GM18507 (cell line): ENCODE results near the gene BTG2.

Source experiments
- DNase-seq: peaks from one replicate; pipeline ENCODE4 v3.0.0; 2011; ENCODE audit warnings: low read depth; ENCODE audit not compliant: insufficient read length; ENCODE audit errors: extremely low spot score
- FAIRE-seq: peaks from 2 replicates; lab custom pipeline; 2011; peaks lifted over from hg19 to GRCh38; lab: Jason Lieb, UNC

The BTG2 gene

DNA sequence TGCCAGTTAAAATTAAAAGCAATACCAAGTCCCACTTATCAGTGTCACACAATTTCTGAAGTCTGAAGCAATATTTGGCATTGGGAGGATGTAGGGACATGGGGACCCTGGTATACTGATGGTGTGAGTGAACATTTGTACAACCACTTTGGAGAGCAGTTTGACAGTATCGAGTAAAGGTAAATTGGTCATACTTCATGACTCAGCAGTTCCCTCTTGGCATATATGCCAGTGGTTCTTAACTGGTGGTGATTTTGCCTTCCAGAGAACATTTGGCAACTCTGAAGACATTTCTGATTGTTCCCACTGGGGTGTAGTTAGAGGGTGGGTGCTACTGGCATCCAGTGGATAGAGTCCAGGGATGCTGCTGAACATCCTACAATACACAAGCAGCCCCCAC lies 25.9 kb downstream of the BTG2 start:
- FAIRE-seq, result no peak
- no peak for DNase-seq

DNA sequence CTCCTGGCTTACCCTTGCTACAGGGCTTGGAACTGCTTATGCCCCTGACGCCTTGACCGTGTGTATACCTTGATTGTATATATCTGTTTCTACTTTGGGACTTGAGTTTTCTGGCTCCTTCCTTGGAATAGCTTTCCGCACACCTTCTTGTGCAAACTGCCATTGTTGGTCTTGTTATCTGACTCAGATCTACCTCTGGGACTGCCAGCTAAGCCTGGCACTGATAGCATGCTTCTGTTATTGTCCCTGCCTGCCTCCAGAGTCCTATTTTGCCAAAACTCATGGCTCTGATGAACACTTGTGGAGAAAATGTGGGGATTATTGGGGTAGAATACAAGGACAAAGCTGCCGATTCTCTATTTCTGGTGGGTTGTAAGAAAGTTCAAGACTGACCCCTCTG lies 30.2 kb downstream of the BTG2 start:
- DNase-seq, result no peak
- FAIRE-seq, result no peak

DNA sequence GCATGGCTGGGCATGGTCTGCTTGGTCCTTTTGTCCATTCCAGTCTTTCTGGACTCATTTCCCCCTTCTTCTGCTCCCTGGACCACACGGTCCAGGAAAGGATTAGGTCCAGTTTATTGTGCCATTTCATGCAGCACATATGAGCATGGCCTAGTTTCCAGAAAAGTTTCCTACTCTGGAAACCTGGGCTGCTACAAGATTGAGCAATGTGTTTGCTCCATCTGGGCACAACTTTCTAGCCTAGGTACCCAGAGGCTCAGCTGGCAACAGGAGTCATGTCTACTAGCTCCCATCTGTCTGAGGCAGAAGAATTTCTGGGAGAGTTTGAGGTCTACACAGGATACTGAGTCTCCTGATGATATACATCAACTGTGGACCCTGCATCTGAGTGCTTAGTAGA lies 30.8 kb downstream of the BTG2 start:
- no peak for FAIRE-seq
- no peak for DNase-seq

DNA sequence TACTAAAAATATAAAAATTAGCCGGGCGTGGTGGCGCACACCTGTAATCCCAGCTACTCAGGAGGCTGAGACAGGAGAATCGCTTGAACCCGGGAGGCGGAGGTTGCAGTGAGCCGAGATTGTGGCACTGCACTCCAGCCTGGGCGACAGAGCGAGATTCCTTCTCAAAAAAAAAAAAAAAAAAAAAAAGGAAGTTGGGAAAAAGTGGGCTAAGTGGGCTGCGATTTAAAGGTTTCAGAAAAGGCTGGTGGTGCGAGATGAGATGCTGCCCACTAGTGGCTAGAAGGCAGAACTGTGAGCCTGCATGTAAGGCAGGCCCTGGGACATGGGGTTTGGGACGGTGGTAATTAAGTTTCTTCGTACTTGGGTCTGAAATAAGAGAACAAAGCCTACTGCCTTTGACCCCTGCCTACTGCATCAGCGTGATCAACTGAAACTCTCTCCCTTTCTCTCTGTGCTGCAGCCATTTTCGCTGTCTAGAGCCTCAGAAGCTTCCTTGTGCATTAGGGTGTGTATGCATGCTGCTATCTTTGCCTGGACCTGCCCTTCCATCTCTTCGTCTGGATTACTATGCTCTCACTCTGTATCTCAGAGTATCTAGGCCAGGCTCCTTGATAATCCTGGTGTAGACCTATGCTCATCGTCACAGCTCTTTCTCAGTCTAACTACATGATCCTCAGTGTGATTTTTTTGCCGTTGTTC lies 33.2 kb downstream of the BTG2 start:
- FAIRE-seq, result peak; percentile 83

DNA sequence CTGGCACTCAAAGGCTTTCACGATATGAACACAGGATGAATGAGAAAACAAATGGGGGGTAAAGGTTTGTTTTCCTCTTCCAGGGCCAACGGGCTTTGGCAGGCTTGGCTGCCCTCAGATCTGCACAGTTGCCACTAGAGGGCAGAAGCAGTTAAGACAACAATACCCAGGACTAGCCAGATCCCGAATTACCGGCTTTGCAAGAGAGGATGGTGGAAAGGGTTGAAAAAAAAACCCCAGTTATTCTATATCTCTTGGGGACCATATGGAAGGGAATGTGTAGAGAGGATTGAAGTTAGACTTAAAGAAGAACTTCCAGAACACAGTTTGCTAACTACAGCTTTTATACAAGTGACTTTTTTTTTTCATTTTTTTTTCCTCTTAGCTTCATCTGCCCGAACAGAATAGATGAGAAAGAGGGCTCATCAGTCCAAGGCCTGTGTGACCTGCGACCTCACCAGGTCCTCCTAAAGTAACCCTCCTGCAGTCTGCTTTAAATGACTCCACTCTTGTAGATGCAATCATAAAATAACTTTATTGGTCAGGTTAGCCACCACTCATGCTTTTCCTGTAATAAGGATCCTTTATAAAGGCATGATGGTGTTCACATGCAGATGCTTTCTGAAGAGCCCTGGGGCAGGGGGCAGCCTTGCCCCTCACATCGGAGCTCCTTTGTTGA lies 34.9 kb downstream of the BTG2 start:
- FAIRE-seq, result peak; percentile 77
- peak; percentile 64 for DNase-seq

More for the DNA sequence above, 33.2 kb downstream of the BTG2 start:
- no peak for DNase-seq

DNA sequence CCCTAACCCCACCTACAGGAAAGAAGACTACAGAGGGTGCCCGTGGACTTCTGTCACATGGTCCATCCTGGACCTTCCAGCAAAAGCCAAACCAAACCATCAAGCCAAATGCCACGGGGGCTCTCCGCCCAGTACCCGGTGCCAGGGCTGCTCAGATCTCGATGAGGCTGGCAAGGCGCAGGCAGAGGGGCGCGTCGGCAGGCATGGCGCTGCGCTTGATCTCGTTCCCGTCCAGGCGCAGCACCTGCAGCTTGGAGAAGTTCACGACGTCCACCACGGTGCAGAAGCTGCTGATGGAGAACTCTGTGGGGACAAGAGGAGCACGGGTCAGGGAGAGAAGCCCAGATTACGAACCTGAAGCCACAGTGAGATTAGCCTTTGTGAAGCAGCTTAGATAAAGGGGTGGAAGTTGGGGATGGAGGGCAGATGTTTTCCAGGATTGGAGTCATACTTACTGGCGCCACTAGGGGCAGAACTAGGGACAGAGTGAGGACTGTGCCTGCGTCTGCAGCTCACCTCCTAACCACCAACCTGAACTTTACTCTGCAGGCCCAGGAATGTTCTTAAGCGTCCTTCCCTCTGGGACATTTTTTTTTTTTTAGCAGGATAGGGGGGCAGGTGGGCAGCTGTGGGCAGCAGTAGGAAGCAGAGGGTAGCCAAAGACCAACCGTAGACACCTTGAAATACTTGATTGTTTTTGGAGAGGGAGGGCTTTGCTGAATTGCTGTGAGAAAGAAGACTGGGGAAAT lies 37.0 kb downstream of the BTG2 start:
- FAIRE-seq, result peak; percentile 84
- peak; percentile 43 for DNase-seq

DNA sequence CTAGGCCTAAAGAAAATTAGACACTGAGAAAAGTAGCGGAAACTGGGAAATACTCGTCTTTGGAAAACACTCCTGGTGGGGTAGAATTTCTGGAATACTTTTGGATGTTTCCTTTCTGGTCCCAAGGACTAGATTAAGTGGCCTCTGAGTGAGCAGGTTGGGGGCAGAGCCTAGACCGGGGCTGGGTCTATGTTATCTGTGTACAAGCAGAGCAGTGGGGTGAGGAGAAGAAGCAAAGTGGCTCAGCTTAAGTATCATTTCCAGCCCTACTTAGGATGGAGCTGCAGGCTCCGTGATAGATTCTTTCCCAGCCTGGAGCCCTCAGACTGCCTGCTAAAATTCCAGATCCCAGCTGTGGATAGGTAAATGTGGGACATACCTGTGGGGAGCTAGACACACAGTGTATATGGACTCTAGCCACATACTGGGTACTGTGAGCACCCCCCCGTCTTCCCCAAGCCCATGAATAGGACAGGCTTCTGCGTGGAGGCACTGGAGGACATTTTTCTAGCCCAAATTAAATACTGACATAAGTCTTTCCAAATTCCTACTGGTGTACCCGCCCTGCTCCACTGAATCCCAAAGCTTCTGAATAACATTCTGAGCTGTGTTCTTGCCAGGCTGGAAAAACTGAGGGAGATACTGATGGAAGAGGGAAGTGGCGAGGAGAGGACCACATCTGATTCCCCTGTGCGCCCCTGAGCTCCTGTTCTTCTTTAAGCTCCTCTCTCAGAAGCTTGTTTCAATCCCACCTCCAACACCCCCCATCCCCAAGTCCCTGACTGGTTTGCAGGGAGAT lies 38.8 kb downstream of the BTG2 start:
- no peak for FAIRE-seq
- no peak for DNase-seq

DNA sequence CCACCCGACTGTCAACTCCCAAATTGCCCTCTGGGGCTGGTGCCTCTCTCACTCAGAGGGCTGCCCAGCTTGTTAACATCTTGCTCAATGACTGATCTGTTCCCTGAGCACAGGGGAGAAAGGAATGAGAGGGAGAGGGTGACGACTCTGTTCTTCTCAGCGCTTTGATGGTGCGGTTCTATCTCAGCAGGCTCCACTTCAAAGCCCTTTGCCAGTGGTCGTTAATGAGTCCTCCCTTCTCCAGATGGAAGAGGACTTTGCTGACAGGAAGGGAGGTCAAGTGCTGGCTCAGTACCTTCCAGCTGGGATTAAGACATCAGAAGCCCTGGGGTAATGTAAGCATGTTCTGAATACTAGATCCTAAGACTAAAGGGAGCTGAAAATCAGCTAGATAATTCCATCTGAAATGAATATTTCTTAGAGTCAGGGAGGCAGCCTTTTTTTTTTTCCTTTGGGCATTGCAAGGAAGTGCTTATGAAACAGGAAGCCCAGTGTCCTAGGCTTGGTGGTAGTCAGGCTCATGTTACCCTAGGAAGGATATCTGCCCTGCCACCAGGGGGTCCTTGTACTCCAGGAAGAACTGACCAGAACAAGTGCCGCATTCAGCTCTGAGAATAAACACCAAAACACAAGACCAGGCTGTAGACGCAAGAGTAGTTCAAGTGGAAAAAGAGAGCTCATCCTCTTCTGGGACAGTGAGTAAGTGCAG lies 40.9 kb downstream of the BTG2 start:
- FAIRE-seq, result no peak
- no peak for DNase-seq

DNA sequence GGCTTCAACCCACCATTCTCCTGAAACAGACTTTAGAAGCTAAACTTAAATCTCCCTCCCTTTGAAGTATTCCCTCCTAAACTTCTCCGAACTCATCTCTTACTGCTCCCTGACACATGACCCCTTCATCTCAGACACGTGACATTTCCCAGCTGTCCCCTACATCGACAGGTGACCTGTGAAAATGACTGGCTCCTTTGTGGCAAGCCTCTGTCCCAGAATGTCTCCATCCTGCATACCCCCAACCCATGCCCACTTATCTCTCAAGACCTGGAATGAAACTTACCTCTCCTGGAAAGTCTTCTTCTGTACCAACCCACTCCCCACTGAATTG lies 41.4 kb downstream of the BTG2 start:
- DNase-seq (no peak), FAIRE-seq (no peak)

DNA sequence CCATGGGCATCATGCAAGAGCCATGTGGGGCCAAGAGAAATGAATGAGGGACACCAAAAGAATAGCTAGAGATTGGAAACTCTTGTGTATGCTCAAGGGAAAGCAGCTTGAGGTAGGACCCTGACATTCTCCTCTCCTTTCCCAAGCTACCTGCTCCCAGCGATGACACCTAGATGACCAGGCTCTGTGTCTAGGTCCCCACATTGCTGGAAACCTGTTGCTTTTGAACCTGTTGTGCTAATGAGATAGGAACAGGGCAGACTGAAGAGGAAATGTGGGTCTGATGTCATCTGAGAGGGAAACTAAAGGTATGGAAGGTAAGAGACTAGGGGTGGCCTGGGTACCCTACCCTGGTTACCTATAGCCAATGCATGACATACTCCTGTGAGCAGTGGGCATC lies 43.8 kb downstream of the BTG2 start:
- DNase-seq (no peak), FAIRE-seq (no peak)

DNA sequence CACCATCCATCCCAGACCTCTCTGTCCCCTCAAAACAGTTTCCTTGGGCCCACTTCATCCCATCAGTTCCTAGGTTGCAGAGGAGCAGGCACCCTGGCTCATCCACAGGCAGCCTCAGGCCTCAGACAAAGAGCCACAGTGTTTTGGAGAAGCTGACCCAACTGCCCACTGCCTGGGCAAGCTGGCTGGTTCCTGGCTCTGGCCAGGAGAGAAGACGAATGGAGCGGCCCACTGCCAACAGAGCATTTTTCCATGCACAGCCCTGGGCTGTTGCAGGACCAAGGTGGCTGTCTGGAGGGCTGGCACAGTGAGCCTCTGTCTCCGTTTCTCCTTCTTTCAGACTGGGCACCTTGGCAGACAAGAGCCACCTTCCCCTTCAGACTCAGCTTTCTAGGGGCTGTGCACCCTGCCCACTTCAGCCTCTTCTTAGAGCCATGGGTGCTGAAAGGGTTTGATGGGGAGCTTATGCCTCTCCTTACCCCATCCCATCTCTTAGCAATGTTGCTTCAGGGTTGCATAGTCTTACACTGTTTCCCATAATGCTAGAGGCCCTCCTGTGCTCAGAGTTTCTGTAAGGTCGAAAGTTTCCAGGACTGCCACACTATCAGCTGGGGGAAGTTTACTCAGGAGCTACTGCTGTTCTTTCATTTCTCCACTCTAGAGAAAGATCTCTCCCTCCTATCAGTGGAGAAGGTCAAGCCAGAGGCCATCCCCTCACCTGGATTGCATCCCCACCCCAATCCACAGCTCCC lies 44.6 kb downstream of the BTG2 start:
- DNase-seq, result no peak
- FAIRE-seq, result no peak

DNA sequence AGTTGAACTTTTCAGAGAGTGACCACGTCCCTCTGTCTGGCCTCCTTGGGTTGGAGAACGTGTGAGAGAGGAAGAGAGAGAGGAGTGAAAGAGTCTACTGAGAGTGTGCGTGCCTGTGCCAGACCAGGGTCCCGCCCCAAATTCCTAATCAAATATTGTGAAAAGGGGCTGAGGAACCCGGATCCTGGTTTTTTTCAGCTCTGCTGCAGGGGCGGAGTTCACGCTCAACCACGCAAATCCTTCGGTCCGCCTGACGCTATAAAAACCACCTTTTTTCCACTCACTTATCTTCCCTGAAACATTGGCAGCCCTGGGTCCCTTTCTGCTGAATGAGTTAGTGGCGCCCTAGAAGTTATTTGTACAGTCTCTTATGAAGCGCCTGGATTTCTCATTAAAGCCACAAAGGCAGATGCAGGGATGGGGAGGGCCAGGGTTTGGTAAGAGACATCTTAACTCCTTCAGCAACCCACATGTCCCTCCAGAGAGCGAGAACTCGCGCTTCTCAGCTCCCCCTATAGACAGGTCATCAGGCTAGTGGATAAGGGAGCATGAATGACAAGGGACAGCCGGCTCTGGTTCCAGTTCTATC lies 45.8 kb downstream of the BTG2 start, which contains the start of gene FMOD:
Gene FMOD (minus strand): TSS at position 86 of the 589 bp plus-strand sequence. CDS start 2,852 bp downstream, outside the sequence.
- no peak for FAIRE-seq
- no peak for DNase-seq

DNA sequence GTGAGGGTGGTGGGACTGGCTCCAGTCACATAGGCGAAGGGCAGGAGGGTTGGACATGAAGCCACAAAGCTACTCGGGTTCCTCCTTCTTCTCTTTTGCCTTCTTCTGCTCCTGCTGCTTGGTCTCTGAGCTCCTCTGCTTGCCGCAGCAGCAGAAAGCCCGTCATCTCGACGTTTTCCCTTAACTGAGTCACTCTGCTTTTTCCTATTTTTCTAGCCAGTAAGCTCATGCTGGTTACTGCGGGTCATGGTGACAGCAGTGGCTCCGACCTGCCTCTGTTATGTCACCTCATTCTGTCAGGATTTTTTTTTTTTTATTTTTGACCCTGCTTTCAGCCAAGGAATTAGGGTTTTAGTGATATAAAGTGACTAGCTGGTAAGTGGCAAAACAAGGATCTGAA lies 48.2 kb downstream of the BTG2 start:
- DNase-seq (no peak), FAIRE-seq (no peak)

DNA sequence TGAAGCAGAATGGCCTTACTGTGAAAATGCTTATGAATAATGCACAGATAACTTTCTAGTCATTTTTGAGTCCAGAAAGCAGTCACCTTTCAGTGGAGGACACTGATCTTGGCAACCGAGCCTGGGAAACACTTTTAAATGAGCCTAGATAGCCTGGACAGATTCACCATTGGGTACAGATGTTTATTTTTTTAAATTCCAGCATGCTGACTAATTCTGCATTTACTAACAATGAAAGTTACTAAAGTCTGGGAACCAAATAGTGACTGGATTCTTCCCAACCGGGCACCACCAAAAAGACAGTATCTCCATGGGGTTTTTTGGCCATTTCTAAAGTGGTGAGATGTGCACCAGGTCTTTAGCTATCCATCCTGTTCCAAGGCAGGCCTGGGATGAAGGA lies 48.9 kb downstream of the BTG2 start:
- DNase-seq (no peak), FAIRE-seq (no peak)

DNA sequence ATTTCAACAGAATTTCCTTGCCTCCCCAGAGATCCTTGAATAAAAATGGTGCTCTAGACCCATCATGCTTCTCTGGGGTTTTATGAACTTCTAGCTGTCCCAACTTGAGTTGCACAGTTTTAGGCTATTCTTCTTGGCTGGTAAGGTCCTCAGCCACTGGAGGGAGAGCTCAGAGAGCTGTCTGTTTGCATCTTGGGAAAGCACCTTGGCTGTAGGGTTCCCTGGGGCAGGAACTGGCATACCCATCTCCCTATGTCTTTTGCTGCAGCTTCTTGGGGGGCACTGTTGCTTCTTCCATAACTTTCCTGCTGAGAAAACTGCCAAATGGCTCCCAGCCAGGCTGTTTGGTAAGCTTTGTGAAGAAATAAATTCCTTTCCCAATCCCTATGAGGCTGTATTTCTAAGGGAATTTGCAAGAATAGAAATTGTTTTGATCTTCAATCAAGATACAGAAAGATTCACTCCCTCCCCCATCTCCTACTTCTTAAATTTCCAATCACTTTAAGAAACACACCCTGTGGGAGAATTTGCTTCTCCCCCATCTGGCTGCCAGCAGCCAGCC lies 53.8 kb downstream of the BTG2 start:
- FAIRE-seq (no peak), DNase-seq (no peak)
